H1 (cell line): ENCODE results near the gene RPL31. TPM values are rescaled to one million over a fixed set of nuclear protein-coding genes. Genes with fewer than 3 reads are reported as not detected.

Experiments
- CTCF ChIA-PET: fragments of 300-600 bp; sonication (Branson Sonifier 250); formaldehyde crosslinking; loops from one replicate; lab custom pipeline; 2021; ENCODE audit not compliant: partially characterized antibody; lab: Charles Lee
- POLR2A ChIA-PET: fragments of 300-600 bp; sonication (Branson Sonifier 250); formaldehyde crosslinking; loops from one replicate; lab custom pipeline; 2021; ENCODE audit warnings: inconsistent platforms; ENCODE audit not compliant: partially characterized antibody; lab: Charles Lee
- DNase-seq, 2 experiments: peaks; one replicate each; pipeline versions ENCODE4 v3.0.0 to v3.0.0-alpha.2; 2010 to 2022; ENCODE audit warnings: low spot score in 2 of 2, low read depth in 1 of 2, mixed read lengths in 1 of 2
- FAIRE-seq: peaks from 2 replicates; lab custom pipeline; 2011; peaks lifted over from hg19 to GRCh38; lab: Jason Lieb, UNC
- H2AFZ ChIP-seq: 2 replicates; pipeline ENCODE4 v1.8.1; 2012; ENCODE audit warnings: low read length, inconsistent platforms
- H2AK5ac ChIP-seq: 2 replicates; pipeline ENCODE4 v1.6.1; 2013; ENCODE audit warnings: low read depth, low read length
- H2BK120ac ChIP-seq: replicated peaks from 2 replicates; pipeline ENCODE3; 2013; ENCODE audit warnings: low read depth, low read length, inconsistent platforms
- H2BK12ac ChIP-seq: 2 replicates; pipeline ENCODE4 v1.6.1; 2013; ENCODE audit warnings: low read depth, low read length
- H2BK15ac ChIP-seq: 2 replicates; pipeline ENCODE4 v1.6.1; 2013; ENCODE audit warnings: low read length
- H2BK20ac ChIP-seq: 2 replicates; pipeline ENCODE4 v1.6.1; 2013; ENCODE audit warnings: low read length
- H2BK5ac ChIP-seq: 2 replicates; pipeline ENCODE4 v1.6.1; 2013; ENCODE audit warnings: low read depth, low read length
- H3K14ac ChIP-seq: 2 replicates; pipeline ENCODE4 v1.6.1; 2013; ENCODE audit warnings: inconsistent platforms; ENCODE audit not compliant: insufficient read length
- H3K18ac ChIP-seq: 2 replicates; pipeline ENCODE4 v1.6.1; 2013; ENCODE audit warnings: low read length; ENCODE audit errors: extremely low read depth
- H3K23ac ChIP-seq: 2 replicates; pipeline ENCODE4 v1.6.1; 2013; ENCODE audit warnings: inconsistent platforms; ENCODE audit not compliant: insufficient read length
- H3K23me2 ChIP-seq: 2 replicates; pipeline ENCODE4 v1.6.1; 2013; ENCODE audit warnings: low read depth, low read length
- H3K27ac ChIP-seq: 2 replicates; pipeline ENCODE4 v1.6.1; 2011; ENCODE audit warnings: low read depth, low read length, inconsistent platforms
- H3K27me3 ChIP-seq, 4 experiments: replicated peaks in 1 of 4; 1 replicate in 1 of 4; 2 replicates in 3 of 4; pipeline versions ENCODE4 v1.6.1 to v1.8.1; 2011 to 2013; ENCODE audit warnings: low read length in 3 of 4, mild to moderate bottlenecking in 3 of 4, inconsistent platforms in 2 of 4, mixed read lengths in 2 of 4, moderate library complexity in 1 of 4; ENCODE audit not compliant: control insufficient read depth in 3 of 4, insufficient read depth in 3 of 4; ENCODE audit errors: extremely low read depth in 1 of 4
- H3K36me3 ChIP-seq, 4 experiments: 2 replicates each; pipeline versions ENCODE4 v1.6.1 to v1.8.1; 2011 to 2013; ENCODE audit warnings: mild to moderate bottlenecking in 4 of 4, low read length in 3 of 4, moderate library complexity in 2 of 4, control low read depth in 1 of 4, inconsistent platforms in 1 of 4; ENCODE audit not compliant: insufficient read depth in 4 of 4, control insufficient read depth in 2 of 4
- H3K4ac ChIP-seq: replicated peaks from 2 replicates; pipeline ENCODE3; 2013; ENCODE audit warnings: low read length, low read depth, mixed read lengths, inconsistent platforms; ENCODE audit not compliant: insufficient read length
- H3K4me1 ChIP-seq, 4 experiments: replicated peaks in 1 of 4; 1 replicate in 1 of 4; 2 replicates in 3 of 4; pipeline versions ENCODE4 v1.6.1 to v1.8.1; 2011 to 2013; ENCODE audit warnings: low read length in 3 of 4, inconsistent platforms in 2 of 4, mixed read lengths in 1 of 4; ENCODE audit not compliant: insufficient read depth in 4 of 4, control insufficient read depth in 3 of 4
- H3K4me2 ChIP-seq, 2 experiments: 2 replicates each; pipeline versions ENCODE4 v1.6.1 to v1.8.1; 2011 to 2013; ENCODE audit warnings: low read depth in 2 of 2, low read length in 2 of 2, control low read depth in 1 of 2, inconsistent platforms in 1 of 2, mild to moderate bottlenecking in 1 of 2; ENCODE audit not compliant: insufficient read depth in 1 of 2
- H3K4me3 ChIP-seq, 4 experiments: fragments of 200-600, 300-600 bp in 1 of 4; sonication (generic), shearing (Covaris generic), sonication (Bioruptor Twin) in 1 of 4; 2 replicates each; pipeline versions ENCODE4 v1.5.1 to v1.8.1; 2011 to 2016; ENCODE audit warnings: low read length in 4 of 4, low read depth in 3 of 4, control low read depth in 2 of 4, inconsistent platforms in 2 of 4, mild to moderate bottlenecking in 2 of 4, mixed read lengths in 1 of 4, moderate library complexity in 1 of 4; ENCODE audit not compliant: insufficient read depth in 2 of 4; ENCODE audit errors: extremely low read depth in 1 of 4
- H3K56ac ChIP-seq: replicated peaks from 2 replicates; pipeline ENCODE3; 2013; ENCODE audit warnings: low read depth, mild to moderate bottlenecking, mixed read lengths, low read length, inconsistent platforms; ENCODE audit not compliant: insufficient read length
- H3K79me1 ChIP-seq: 2 replicates; pipeline ENCODE4 v1.6.1; 2013; ENCODE audit warnings: low read depth, low read length, control low read depth
- H3K79me2 ChIP-seq, 2 experiments: 2 replicates each; pipeline versions ENCODE4 v1.6.1 to v1.8.1; 2012 to 2013; ENCODE audit warnings: low read length in 2 of 2, mild to moderate bottlenecking in 2 of 2, inconsistent platforms in 1 of 2; ENCODE audit not compliant: insufficient read depth in 2 of 2, control insufficient read depth in 1 of 2
- H3K9ac ChIP-seq, 4 experiments: replicated peaks in 1 of 4; 1 replicate in 1 of 4; 2 replicates in 3 of 4; pipeline versions ENCODE4 v1.6.1 to v1.8.1; 2011 to 2013; ENCODE audit warnings: low read depth in 3 of 4, low read length in 3 of 4, control low read depth in 2 of 4, mild to moderate bottlenecking in 2 of 4, moderate library complexity in 2 of 4, inconsistent platforms in 1 of 4; ENCODE audit errors: extremely low read depth in 1 of 4
- H3K9me3 ChIP-seq, 2 experiments: 2 replicates each; pipeline versions ENCODE4 v1.6.1 to v1.8.1; 2012 to 2013; ENCODE audit warnings: mild to moderate bottlenecking in 2 of 2, moderate library complexity in 2 of 2, control low read depth in 1 of 2, inconsistent platforms in 1 of 2, low read depth in 1 of 2, low read length in 1 of 2, mixed read lengths in 1 of 2; ENCODE audit not compliant: insufficient read depth in 2 of 2
- H4K20me1 ChIP-seq, 2 experiments: replicated peaks in 1 of 2; 2 replicates each; pipeline versions ENCODE3 to v1.8.1; 2011 to 2013; ENCODE audit warnings: inconsistent platforms in 2 of 2, low read length in 2 of 2, mild to moderate bottlenecking in 1 of 2; ENCODE audit not compliant: insufficient read depth in 2 of 2, control insufficient read depth in 1 of 2
- H4K5ac ChIP-seq: 2 replicates; pipeline ENCODE4 v1.6.1; 2013; ENCODE audit warnings: low read length, low read depth, mixed read lengths, inconsistent platforms; ENCODE audit not compliant: insufficient read length
- H4K8ac ChIP-seq: 2 replicates; pipeline ENCODE4 v1.8.0; 2013; ENCODE audit warnings: mild to moderate bottlenecking, moderate library complexity, low read length, inconsistent platforms; ENCODE audit not compliant: insufficient read depth; ENCODE audit errors: extremely low read depth
- H4K91ac ChIP-seq: replicated peaks from 2 replicates; pipeline ENCODE3; 2013; ENCODE audit warnings: low read length, mixed read lengths, inconsistent platforms; ENCODE audit not compliant: insufficient read length
- ASH2L ChIP-seq: fragments of 200-600, 300-600 bp; sonication (generic); IDR thresholded peaks from one replicate; pipeline ENCODE4 v1.7.1; 2017; ENCODE audit warnings: low read length
- CEBPB ChIP-seq: IDR thresholded peaks from 2 replicates; pipeline ENCODE4 v1.6.1; 2012; ENCODE audit warnings: low read depth, low read length
- CHD1 ChIP-seq: IDR thresholded peaks from 2 replicates; pipeline ENCODE4 v1.6.1; 2012; ENCODE audit warnings: low read depth, low read length, improper control_type of control experiment
- GABPA ChIP-seq: IDR thresholded peaks from 2 replicates; pipeline ENCODE4 v1.6.1; 2011; ENCODE audit warnings: mild to moderate bottlenecking, low read length, moderate library complexity, borderline replicate concordance; ENCODE audit not compliant: insufficient read depth
- KDM5A ChIP-seq: fragments of 200-600 bp; IDR thresholded peaks from 2 replicates; pipeline ENCODE4 v1.7.1; 2012; ENCODE audit warnings: mild to moderate bottlenecking, low read length, inconsistent platforms, mixed read lengths
- POLR2AphosphoS5 ChIP-seq: IDR thresholded peaks from 2 replicates; pipeline ENCODE4 v1.6.1; 2011; ENCODE audit warnings: low read depth, low read length
- SAP30 ChIP-seq: fragments of 300-600 bp; sonication (generic); IDR thresholded peaks from 2 replicates; pipeline ENCODE4 v1.7.1; 2012; ENCODE audit warnings: low read length, moderate library complexity, mild to moderate bottlenecking, inconsistent platforms; ENCODE audit not compliant: insufficient read depth, insufficient replicate concordance
- SP4 ChIP-seq: IDR thresholded peaks from 2 replicates; pipeline ENCODE4 v1.6.1; 2012; ENCODE audit warnings: low read length, inconsistent platforms
- SRF ChIP-seq: IDR thresholded peaks from 2 replicates; pipeline ENCODE4 v1.6.1; 2011; ENCODE audit warnings: mild to moderate bottlenecking, low read depth, low read length, moderate library complexity
- TAF7 ChIP-seq: optimal IDR thresholded peaks from 2 replicates; pipeline ENCODE3; 2011; ENCODE audit warnings: low read depth, mild to moderate bottlenecking, inconsistent platforms, low read length, moderate library complexity, borderline replicate concordance
- TBP ChIP-seq: IDR thresholded peaks from 2 replicates; pipeline ENCODE4 v1.6.1; 2011; ENCODE audit warnings: low read depth, low read length, improper control_type of control experiment
- WGBS, 2 experiments: shearing (Covaris generic) in 1 of 2; methylation state at CpG; one replicate each; pipeline versions ENCODE4 v1.1.6 to v1.1.7; 2013 to 2015; ENCODE audit warnings: low lambda C conversion rate in 2 of 2, mixed read lengths in 2 of 2, inconsistent platforms in 1 of 2, low coverage in 1 of 2, missing lambda C conversion rate in 1 of 2; ENCODE audit not compliant: insufficient replicate concordance in 2 of 2, insufficient coverage in 1 of 2, insufficient read length in 1 of 2; ENCODE audit errors: extremely low coverage in 1 of 2, missing lambda C conversion rate in 1 of 2; 5-methylcytosine and 5-hydroxymethylcytosine counted together
- polyA plus RNA-seq, 7 experiments: library from polyadenylated mRNA; depleted of rRNA in 3 of 7; stranded (reverse) in 5 of 7; unstranded in 2 of 7; fragments of >200 nt in 5 of 7; fragments of 200-250 nt in 2 of 7; gene quantifications; 1 replicate in 5 of 7; 2 replicates in 1 of 7; 4 replicates in 1 of 7; pipeline versions ENCODE4 v1.2.1 to v1.2.3, GENCODE V29; 2011 to 2013; ENCODE audit warnings: missing spikeins in 2 of 7, mixed read lengths in 2 of 7
- total RNA-seq: library from RNA; stranded (reverse); fragmentation: NEBNext Ultra II Directional; extraction: Animal tissue kit (Norgen Biotek cat#: 25700); gene quantifications from 2 replicates; pipeline ENCODE4 v1.2.1, GENCODE V29; 2021

Gene RPL31
- total and polyA plus RNA-seq, 2 of the 8 experiments (the other 6 are each of a cell fraction or from before 2014, with no cell fraction given) = 1,463 to 1,722 TPM

DNA sequence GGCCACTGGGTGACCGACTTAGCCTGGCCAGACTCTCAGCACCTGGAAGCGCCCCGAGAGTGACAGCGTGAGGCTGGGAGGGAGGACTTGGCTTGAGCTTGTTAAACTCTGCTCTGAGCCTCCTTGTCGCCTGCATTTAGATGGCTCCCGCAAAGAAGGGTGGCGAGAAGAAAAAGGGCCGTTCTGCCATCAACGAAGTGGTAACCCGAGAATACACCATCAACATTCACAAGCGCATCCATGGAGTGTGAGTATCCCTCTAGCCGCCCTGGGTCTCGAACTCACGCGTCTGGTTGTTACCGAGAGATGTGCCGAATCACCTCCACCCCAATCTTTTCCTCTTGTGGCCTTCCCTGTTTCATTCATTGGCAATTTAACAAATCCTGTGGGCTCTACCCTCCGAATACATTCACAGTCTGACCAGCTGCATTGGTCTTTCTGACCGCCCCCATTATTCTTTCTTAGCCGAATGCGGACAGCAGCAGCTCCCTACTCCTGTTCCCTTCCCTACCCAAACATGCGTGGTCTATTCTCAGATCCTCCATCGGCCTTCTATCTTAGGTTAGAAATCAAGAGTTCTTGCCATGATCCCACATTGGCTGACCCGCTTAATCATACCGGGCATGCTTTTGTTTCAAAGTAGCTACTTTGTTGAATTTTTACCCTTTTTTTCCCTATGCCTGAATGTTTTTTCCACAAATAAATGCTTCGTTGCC lies 631 bp downstream of the RPL31 start:
- no peak for TF ChIP-seq SRF
- TF ChIP-seq SAP30 = peak; percentile 58
- TF ChIP-seq GABPA = no peak
- TF ChIP-seq TAF7 = no peak
- TF ChIP-seq SP4 = no peak; the same call in 1 of the 2 replicates
- peak; percentile 12 for TF ChIP-seq CHD1
- 0 out of 2 replicates have a peak, but pooled peaks have one; percentile 9 for TF ChIP-seq KDM5A
- TF ChIP-seq CEBPB = no peak
- peak; percentile 65; the same call in 1 of the 2 replicates for TF ChIP-seq POLR2AphosphoS5
- TF ChIP-seq ASH2L = no peak
- no peak for TF ChIP-seq TBP
- Histone ChIP-seq H3K27me3 (peaks cover 0 to 7% (median 2%) of the 10 kb centered on the region in 4 experiments; a peak in 3 of 7 replicates), H4K91ac (peak overlapping the region; percentile 83), H3K9ac (peak overlapping the region; percentile 90 to 98 (median 96)), H4K8ac (peak overlapping the region; percentile 95), H2AFZ (no peak overlapping the region), H3K79me1 (peaks cover 3% of the 10 kb centered on the region), H2AK5ac (peak overlapping the region; percentile 88), H3K4me3 (peak overlapping the region; percentile 88 to 99 (median 94)), H2BK12ac (peak overlapping the region; percentile 51; the same call in 1 of the 2 replicates), H2BK5ac (peak overlapping the region; percentile 79), H3K56ac (peak overlapping the region; percentile 87), H3K23me2 (peaks cover 8% of the 10 kb centered on the region), H3K23ac (no peak overlapping the region), H4K20me1 (peaks cover 18 to 28% of the 10 kb centered on the region in 2 experiments), H2BK120ac (no peak overlapping the region), H2BK20ac (no peak overlapping the region), H3K18ac (peak overlapping the region; percentile 80), H3K14ac (no peak overlapping the region), H3K36me3 (peaks cover 33 to 52% (median 46%) of the 10 kb centered on the region in 4 experiments), H2BK15ac (no peak overlapping the region; the same call in 1 of the 2 replicates), H4K5ac (peak overlapping the region; percentile 68), H3K27ac (peak overlapping the region; percentile 91), H3K9me3 (no peaks in the 10 kb centered on the region), H3K4me2 (peak overlapping the region; percentile 92), H3K4ac (peak overlapping the region; percentile 53), H3K4me1 (peaks cover 5 to 10% (median 8%) of the 10 kb centered on the region in 4 experiments; a peak in 6 of 7 replicates), H3K79me2 (peaks cover 6 to 33% of the 10 kb centered on the region in 2 experiments)
- CTCF ChIA-PET = interaction anchor here (0.8 to 2.5 kb wide), 11 partner anchors 10 to 408 kb away, joined by 3 to 9 read pairs (median 4); no protein-coding TSS in a partner anchor
- FAIRE-seq = no peak
- no peak for DNase-seq
- POLR2A ChIA-PET = interaction anchor here (0.5 to 8.5 kb wide), 53 partner anchors 8 to 1145 kb away, joined by 3 to 151 read pairs (median 5); partner anchors contain the start of genes CNOT11, NPAS2, PDCL3 and TBC1D8
- 2% methylated on average over 22 of the region's 26 CpGs; no CpG with 5 or more reads in 1 of the 2 experiments for WGBS, 2 experiments
